NT2/D1 (cell line): ENCODE results near the gene MINK1.

Experiments used
- YY1 ChIP-seq: IDR thresholded peaks from 2 replicates; pipeline ENCODE4 v1.6.1; 2011; ENCODE audit not compliant: insufficient read length, insufficient read depth
- ZNF274 ChIP-seq: IDR thresholded peaks from 2 replicates; pipeline ENCODE4 v1.6.1; 2011; ENCODE audit warnings: mild to moderate bottlenecking, low read depth, low read length

- TF ChIP-seq YY1 (no peak), ZNF274 (no peak)
These were observed 62.7 kb downstream of the MINK1 start for GRCh38 chr17:4895657-4896331.
